Naive thymus-derived CD4-positive, alpha-beta T cell (primary cell): Measurements from ENCODE around the gene FBLN1. TPM values are rescaled to one million over a fixed set of nuclear protein-coding genes. Genes with fewer than 3 reads are reported as not detected.

Experiments used
- ATAC-seq: fragments of 150-1000 bp; cut with Tn5 transposase; 2 replicates; pipeline ENCODE4 v1.10.0; 2021; ENCODE audit warnings: mild to moderate bottlenecking, moderate library complexity
- CTCF ChIA-PET: fragments of 350-600 bp; sonication (Branson Sonifier 250); formaldehyde crosslinking; loops from one replicate; lab custom pipeline; 2021; ENCODE audit warnings: antibody characterized with exemption; lab: Charles Lee
- POLR2A ChIA-PET: fragments of 350-600 bp; sonication (Branson Sonifier 250); formaldehyde crosslinking; loops from one replicate; lab custom pipeline; 2021; ENCODE audit warnings: antibody characterized with exemption, inconsistent platforms; lab: Charles Lee
- DNase-seq, 9 donors: peaks; one replicate each; pipeline versions ENCODE4 v3.0.0 to v3.0.0-alpha.2; 2020 to 2022; ENCODE audit warnings: mixed read lengths in 1 of 9
- H3K27ac ChIP-seq: one replicate; pipeline ENCODE4 v1.7.0; 2013; ENCODE audit warnings: mild to moderate bottlenecking, low read depth, low read length, moderate library complexity
- H3K27me3 ChIP-seq, 2 donors: one replicate each; pipeline ENCODE4 v1.7.0; 2013; ENCODE audit warnings: low read length in 2 of 2, mild to moderate bottlenecking in 2 of 2, moderate library complexity in 2 of 2; ENCODE audit not compliant: control insufficient read depth in 2 of 2, insufficient read depth in 2 of 2
- H3K36me3 ChIP-seq, 3 experiments: 1 replicate in 2 of 3; 2 replicates in 1 of 3; pipeline ENCODE4 v1.7.0; 2013; ENCODE audit warnings: low read length in 3 of 3, mild to moderate bottlenecking in 3 of 3, moderate library complexity in 1 of 3; ENCODE audit not compliant: insufficient read depth in 3 of 3, control insufficient read depth in 2 of 3
- H3K4me1 ChIP-seq, 2 donors: one replicate each; pipeline ENCODE4 v1.7.0; 2013; ENCODE audit warnings: low read length in 2 of 2, mild to moderate bottlenecking in 2 of 2, moderate library complexity in 1 of 2; ENCODE audit not compliant: control insufficient read depth in 2 of 2, insufficient read depth in 2 of 2
- H3K4me3 ChIP-seq: 2 replicates; pipeline ENCODE4 v1.7.0; 2013; ENCODE audit warnings: mild to moderate bottlenecking, low read length
- H3K9me3 ChIP-seq, 3 experiments: 1 replicate in 2 of 3; 2 replicates in 1 of 3; pipeline ENCODE4 v1.7.0; 2013; ENCODE audit warnings: low read length in 3 of 3; ENCODE audit not compliant: control insufficient read depth in 2 of 3
- H3K27ac Mint-ChIP-seq, 9 donors: one replicate each; pipeline ENCODE4 v1.8.0; 2020 to 2022; ENCODE audit warnings: mixed read lengths in 9 of 9, mild to moderate bottlenecking in 8 of 9, moderate library complexity in 5 of 9, inconsistent platforms in 2 of 9
- H3K27me3 Mint-ChIP-seq, 5 donors: one replicate each; pipeline ENCODE4 v1.8.0; 2021 to 2022; ENCODE audit warnings: mixed read lengths in 5 of 5, mild to moderate bottlenecking in 1 of 5
- H3K36me3 Mint-ChIP-seq, 5 donors: one replicate each; pipeline ENCODE4 v1.8.0; 2020 to 2022; ENCODE audit warnings: mixed read lengths in 5 of 5, mild to moderate bottlenecking in 3 of 5, inconsistent platforms in 1 of 5
- H3K4me1 Mint-ChIP-seq, 7 donors: one replicate each; pipeline ENCODE4 v1.8.0; 2020 to 2022; ENCODE audit warnings: mixed read lengths in 7 of 7, mild to moderate bottlenecking in 3 of 7, inconsistent platforms in 1 of 7
- H3K4me3 Mint-ChIP-seq, 10 donors: one replicate each; pipeline ENCODE4 v1.8.0; 2020 to 2022; ENCODE audit warnings: mild to moderate bottlenecking in 10 of 10, mixed read lengths in 10 of 10, moderate library complexity in 6 of 10, inconsistent platforms in 2 of 10
- H3K9me3 Mint-ChIP-seq, 11 donors: one replicate each; pipeline ENCODE4 v1.8.0; 2020 to 2022; ENCODE audit warnings: mixed read lengths in 11 of 11, mild to moderate bottlenecking in 4 of 11, inconsistent platforms in 1 of 11, moderate library complexity in 1 of 11
- intact Hi-C, 2 donors: fragments of 100-400 bp; cut with micrococcal nuclease; formaldehyde crosslinking; loops; one replicate each; pipeline ENCODE4 v1.15.1; 2023
- polyA plus RNA-seq, 2 donors: library from polyadenylated mRNA; unstranded; fragments of 300-500 nt; fragmentation: Illumina TruSeq; gene quantifications; one replicate each; pipeline ENCODE4 v1.2.3, GENCODE V29; 2021
- total RNA-seq, 6 experiments: library from RNA in 5 of 6; stranded (reverse) in 5 of 6; gene quantifications; 1 replicate in 5 of 6; 2 replicates in 1 of 6; pipeline ENCODE4 v1.2.3 and lab custom pipeline; 2021 to 2026

FBLN1 gene
- total and polyA plus RNA-seq, 7 experiments from 2014 or later, result 0.11 to 1.1 TPM; not detected in 5

DNA sequence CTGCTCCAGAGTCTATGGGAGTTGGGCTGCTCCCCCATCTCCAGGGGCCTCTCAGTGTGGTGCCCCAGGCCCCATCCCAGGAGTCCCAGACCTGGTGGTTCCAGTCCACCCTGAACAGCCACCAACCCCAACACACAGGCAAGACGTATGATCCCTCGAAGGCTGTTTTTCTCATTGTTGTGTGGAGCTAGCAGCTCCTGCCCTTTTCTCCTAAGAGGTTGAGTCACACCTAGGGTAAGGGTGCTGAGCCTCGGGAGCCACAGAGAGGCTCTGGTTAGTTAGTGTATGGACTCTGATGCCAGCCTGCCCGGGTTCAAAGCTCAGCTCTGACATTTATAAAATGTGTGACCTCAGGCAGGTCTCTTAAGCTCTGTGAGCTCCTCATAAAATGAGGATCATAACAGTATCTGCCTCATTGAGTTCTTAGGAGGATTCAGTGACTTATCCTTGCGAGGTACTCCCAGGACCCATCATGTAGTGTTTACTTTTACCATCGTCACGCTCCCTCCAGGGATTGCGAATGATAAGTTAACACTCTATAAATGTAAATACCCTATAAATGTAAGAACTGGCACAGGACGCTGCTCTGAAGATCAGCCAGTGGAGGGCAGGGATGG is 47.2 kb downstream of the FBLN1 start:
- ChIA-PET CTCF (no interaction called here), POLR2A (no interaction called here)
- DNase-seq, result no peak
- Histone ChIP-seq H3K4me1 (no peaks in the 10 kb centered on the region), H3K36me3 (no peaks in the 10 kb centered on the region), H3K9me3 (no peaks in the 10 kb centered on the region), H3K27ac (no peak overlapping the region), H3K4me3 (no peak overlapping the region), H3K27me3 (no peaks in the 10 kb centered on the region)
- Mint-ChIP-seq H3K4me1 (peaks cover 0 to 3% (median 0%) of the 10 kb centered on the region in 7 donors), H3K27me3 (peaks cover 0 to 6% (median 0%) of the 10 kb centered on the region in 5 donors), H3K9me3 (no peaks in the 10 kb centered on the region), H3K36me3 (no peaks in the 10 kb centered on the region), H3K4me3 (no peak overlapping the region), H3K27ac (no peak overlapping the region)
- intact Hi-C loops, result loop anchor here in 1 of 2 donors (5.0 kb wide), 1 partner anchor 448 kb away; no protein-coding TSS in a partner anchor
- no peak for ATAC-seq

DNA sequence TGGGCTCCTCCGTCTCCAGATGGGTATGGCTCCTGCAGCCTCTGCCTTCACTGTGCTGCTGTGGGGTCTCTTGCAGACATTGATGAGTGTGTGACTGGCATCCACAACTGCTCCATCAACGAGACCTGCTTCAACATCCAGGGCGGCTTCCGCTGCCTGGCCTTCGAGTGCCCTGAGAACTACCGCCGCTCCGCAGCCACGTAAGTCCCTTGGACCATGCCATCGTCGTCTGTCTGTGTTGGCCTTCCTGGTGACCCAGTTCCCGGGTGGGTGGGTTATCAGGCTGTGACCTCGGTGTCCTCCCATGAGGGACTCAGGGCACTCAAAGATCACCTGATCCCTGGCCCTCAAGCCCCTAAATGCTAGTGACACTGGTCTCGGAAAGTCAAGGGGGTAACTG is 47.7 kb downstream of the FBLN1 start:
- peaks cover 0 to 6% (median 0%) of the 10 kb centered on the region in 5 donors for H3K27me3 Mint-ChIP-seq
- no peak overlapping the region for H3K4me3 Mint-ChIP-seq
- H3K36me3 Mint-ChIP-seq, result no peaks in the 10 kb centered on the region
- intact Hi-C loops, result loop anchor here in 1 of 2 donors (5.0 kb wide), 1 partner anchor 448 kb away; no protein-coding TSS in a partner anchor
- no peak overlapping the region for H3K4me3 ChIP-seq
- ATAC-seq (no peak), DNase-seq (no peak)
- POLR2A ChIA-PET, result no interaction called here
- no peaks in the 10 kb centered on the region for H3K9me3 ChIP-seq
- H3K27me3 ChIP-seq, result no peaks in the 10 kb centered on the region
- H3K27ac ChIP-seq, result no peak overlapping the region
- H3K4me1 Mint-ChIP-seq, result peaks cover 0 to 3% (median 0%) of the 10 kb centered on the region in 7 donors
- H3K36me3 ChIP-seq, result no peaks in the 10 kb centered on the region
- H3K27ac Mint-ChIP-seq, result no peak overlapping the region
- CTCF ChIA-PET, result no interaction called here
- H3K9me3 Mint-ChIP-seq, result no peaks in the 10 kb centered on the region
- no peaks in the 10 kb centered on the region for H3K4me1 ChIP-seq

DNA sequence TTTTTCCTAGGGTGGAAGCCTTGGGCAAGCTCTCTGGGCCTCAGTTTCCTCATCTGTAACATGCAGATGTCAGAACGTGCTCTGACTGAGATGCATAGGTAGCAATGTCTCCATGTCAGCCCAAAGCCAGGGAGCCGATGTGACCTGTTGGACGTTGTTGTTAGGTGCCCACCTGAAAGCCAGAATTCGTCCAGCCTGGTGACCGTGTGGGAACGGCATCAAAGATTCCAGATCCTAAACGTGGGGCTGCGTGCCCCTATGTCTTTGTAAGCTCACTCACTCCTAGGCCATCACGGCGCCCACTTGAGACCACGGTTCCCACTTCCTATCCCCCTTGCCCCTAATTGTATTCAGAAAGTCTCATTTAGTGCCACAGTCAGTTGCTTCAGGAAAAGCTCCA is 48.2 kb downstream of the FBLN1 start:
- CTCF ChIA-PET, result no interaction called here
- H3K36me3 Mint-ChIP-seq, result no peaks in the 10 kb centered on the region
- ATAC-seq, result no peak
- intact Hi-C loops, result loop anchor here in 1 of 2 donors (5.0 kb wide), 1 partner anchor 449 kb away; no protein-coding TSS in a partner anchor
- H3K4me3 ChIP-seq, result no peak overlapping the region
- H3K4me1 ChIP-seq, result no peaks in the 10 kb centered on the region
- no peak overlapping the region for H3K4me3 Mint-ChIP-seq
- H3K9me3 ChIP-seq, result no peaks in the 10 kb centered on the region
- no peak overlapping the region for H3K27ac ChIP-seq
- no peaks in the 10 kb centered on the region for H3K27me3 ChIP-seq
- H3K36me3 ChIP-seq, result no peaks in the 10 kb centered on the region
- no peak for DNase-seq
- H3K27ac Mint-ChIP-seq, result no peak overlapping the region
- H3K4me1 Mint-ChIP-seq, result peaks cover 0 to 3% (median 0%) of the 10 kb centered on the region in 7 donors
- peaks cover 0 to 8% (median 0%) of the 10 kb centered on the region in 5 donors for H3K27me3 Mint-ChIP-seq
- no peaks in the 10 kb centered on the region for H3K9me3 Mint-ChIP-seq
- POLR2A ChIA-PET, result no interaction called here

DNA sequence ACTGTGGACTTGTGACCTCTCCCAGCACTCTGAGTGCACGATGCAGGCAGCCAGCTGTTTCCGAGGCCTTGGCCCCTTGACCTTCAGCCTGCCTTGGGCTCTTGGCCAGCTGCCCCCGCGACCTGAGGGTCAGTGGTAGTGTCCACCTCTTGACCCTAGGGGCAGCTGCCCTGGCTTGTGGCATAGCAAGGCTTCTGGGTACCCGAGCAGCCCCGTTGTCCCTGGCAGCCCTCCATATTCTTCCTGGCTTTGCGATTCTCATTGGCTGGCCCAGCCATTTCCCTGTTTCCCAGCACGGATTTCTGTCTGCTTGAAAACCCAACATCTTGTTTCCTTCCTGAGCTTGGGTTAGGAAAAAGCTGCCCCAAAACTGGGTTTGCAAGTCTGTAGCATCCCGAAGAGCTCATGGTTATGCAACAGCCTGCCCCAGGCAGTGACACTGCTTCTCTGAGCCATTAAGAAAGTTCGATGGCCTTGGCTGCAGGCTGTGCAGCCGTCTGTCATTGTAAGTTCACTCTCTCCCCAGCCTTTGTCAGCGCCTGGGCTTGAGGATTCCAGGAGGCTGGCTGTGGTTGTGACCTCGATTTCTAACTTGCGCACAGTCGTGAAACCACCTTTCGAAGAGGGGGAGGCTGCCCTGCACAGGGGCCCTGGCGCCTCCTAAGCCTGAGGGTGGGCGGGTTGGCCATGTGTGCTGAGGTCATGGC is 48.8 kb downstream of the FBLN1 start:
- no peak overlapping the region for H3K27ac Mint-ChIP-seq
- intact Hi-C loops, result loop anchor here (2.0 to 5.0 kb wide), 2 partner anchors 283 to 449 kb away; no protein-coding TSS in a partner anchor
- H3K36me3 Mint-ChIP-seq, result no peaks in the 10 kb centered on the region
- no peaks in the 10 kb centered on the region for H3K36me3 ChIP-seq
- ATAC-seq (no peak), DNase-seq (no peak)
- H3K27me3 Mint-ChIP-seq, result peaks cover 0 to 11% (median 4%) of the 10 kb centered on the region in 5 donors
- no peak overlapping the region for H3K4me3 Mint-ChIP-seq
- no peaks in the 10 kb centered on the region for H3K4me1 ChIP-seq
- H3K27me3 ChIP-seq, result no peaks in the 10 kb centered on the region
- H3K4me3 ChIP-seq, result no peak overlapping the region
- ChIA-PET POLR2A (no interaction called here), CTCF (interaction anchor here (1.1 kb wide), 1 partner anchor 111 kb away, joined by 3 read pairs; no protein-coding TSS in a partner anchor)
- peaks cover 0 to 3% (median 0%) of the 10 kb centered on the region in 7 donors for H3K4me1 Mint-ChIP-seq
- no peaks in the 10 kb centered on the region for H3K9me3 Mint-ChIP-seq
- H3K27ac ChIP-seq, result no peak overlapping the region
- H3K9me3 ChIP-seq, result no peaks in the 10 kb centered on the region

GRCh38 chr22:45552017-45552411 is 49.3 kb downstream of the FBLN1 start:
- intact Hi-C loops, result loop anchor here (2.0 to 5.0 kb wide), 2 partner anchors 283 to 450 kb away; no protein-coding TSS in a partner anchor
- peaks cover 0 to 3% (median 0%) of the 10 kb centered on the region in 7 donors for H3K4me1 Mint-ChIP-seq
- ATAC-seq (no peak), DNase-seq (no peak)
- Histone ChIP-seq H3K27ac (no peak overlapping the region), H3K4me3 (no peak overlapping the region), H3K36me3 (no peaks in the 10 kb centered on the region), H3K27me3 (no peaks in the 10 kb centered on the region), H3K9me3 (no peaks in the 10 kb centered on the region), H3K4me1 (no peaks in the 10 kb centered on the region)
- H3K9me3 Mint-ChIP-seq, result no peaks in the 10 kb centered on the region
- ChIA-PET POLR2A (no interaction called here), CTCF (interaction anchor here (1.1 kb wide), 1 partner anchor 111 kb away, joined by 3 read pairs; no protein-coding TSS in a partner anchor)
- H3K27ac Mint-ChIP-seq, result no peak overlapping the region
- no peak overlapping the region for H3K4me3 Mint-ChIP-seq
- no peaks in the 10 kb centered on the region for H3K36me3 Mint-ChIP-seq
- H3K27me3 Mint-ChIP-seq, result peaks cover 0 to 11% (median 4%) of the 10 kb centered on the region in 5 donors

- Mint-ChIP-seq H3K4me3 (peak overlapping the region in 1 of 10 donors; percentile 26), H3K36me3 (no peaks in the 10 kb centered on the region), H3K9me3 (no peaks in the 10 kb centered on the region), H3K27ac (no peak overlapping the region), H3K4me1 (peaks cover 0 to 3% (median 0%) of the 10 kb centered on the region in 7 donors), H3K27me3 (peaks cover 0 to 15% (median 4%) of the 10 kb centered on the region in 5 donors)
- ATAC-seq (no peak), DNase-seq (no peak)
- no peaks in the 10 kb centered on the region for H3K9me3 ChIP-seq
- intact Hi-C loops, result loop anchor here (1.0 to 5.0 kb wide), 3 partner anchors 283 to 450 kb away; no protein-coding TSS in a partner anchor
- CTCF ChIA-PET, result no interaction called here
- H3K27ac ChIP-seq, result no peak overlapping the region
- POLR2A ChIA-PET, result no interaction called here
- H3K36me3 ChIP-seq, result no peaks in the 10 kb centered on the region
- no peaks in the 10 kb centered on the region for H3K4me1 ChIP-seq
- no peaks in the 10 kb centered on the region for H3K27me3 ChIP-seq
- no peak overlapping the region for H3K4me3 ChIP-seq
Measured at GRCh38 chr22:45552580-45553350, 50.1 kb downstream of the FBLN1 start.
